Measurements from ENCODE around the gene NUDT8. TPM values are rescaled to one million over a fixed set of nuclear protein-coding genes. Genes with fewer than 3 reads are reported as not detected.
"Not testable (repeated sequence)": the region's sequence is repeated elsewhere in the genome, so short reads cannot be mapped to it uniquely, and the experiment has no call there.

NUDT8 gene
- total RNA-seq, 1 experiment from 2014 or later = 3.5 TPM

- DNase-seq (ENCODE audit: extremely low read depth, low read depth) = peak; percentile 95
Measured at GRCh38 chr11:67630228-67630942, 648 bp upstream of the NUDT8 start.

- DNase-seq (ENCODE audit: extremely low read depth, low read depth) = no peak
Measured at GRCh38 chr11:67628710-67629385, 889 bp downstream of the NUDT8 start.

- no peak for DNase-seq (ENCODE audit: extremely low read depth, low read depth)
Measured at GRCh38 chr11:67627812-67628624, 1.7 kb downstream of the NUDT8 start.

GRCh38 chr11:67627441-67627811 lies 2.3 kb downstream of the NUDT8 start:
- no peak for DNase-seq (ENCODE audit: extremely low read depth, low read depth)

- DNase-seq (ENCODE audit: extremely low read depth, low read depth) = no peak
Measured at GRCh38 chr11:67626970-67627369, 2.8 kb downstream of the NUDT8 start.

- DNase-seq (ENCODE audit: extremely low read depth, low read depth) = not testable (repeated sequence)
Measured at GRCh38 chr11:67626131-67626833, 3.5 kb downstream of the NUDT8 start.

- not testable (repeated sequence) for DNase-seq (ENCODE audit: extremely low read depth, low read depth)
Measured at GRCh38 chr11:67623795-67624194, 5.9 kb downstream of the NUDT8 start.

GRCh38 chr11:67622905-67623304 lies 6.8 kb downstream of the NUDT8 start:
- DNase-seq (ENCODE audit: extremely low read depth, low read depth) = not testable (repeated sequence)

GRCh38 chr11:67621928-67622327 lies 7.8 kb downstream of the NUDT8 start:
- not testable (repeated sequence) for DNase-seq (ENCODE audit: extremely low read depth, low read depth)

GRCh38 chr11:67620621-67621020 lies 9.1 kb downstream of the NUDT8 start:
- DNase-seq (ENCODE audit: extremely low read depth, low read depth) = not testable (repeated sequence)

GRCh38 chr11:67619683-67620618 lies 9.8 kb downstream of the NUDT8 start:
- not testable (repeated sequence) for DNase-seq (ENCODE audit: extremely low read depth, low read depth)

GRCh38 chr11:67618901-67619659 lies 10.7 kb downstream of the NUDT8 start:
- DNase-seq (ENCODE audit: extremely low read depth, low read depth) = not testable (repeated sequence)

GRCh38 chr11:67617243-67617953 lies 12.3 kb downstream of the NUDT8 start:
- DNase-seq (ENCODE audit: extremely low read depth, low read depth) = no peak

GRCh38 chr11:67616431-67617242 lies 13.1 kb downstream of the NUDT8 start:
- no peak for DNase-seq (ENCODE audit: extremely low read depth, low read depth)

- no peak for DNase-seq (ENCODE audit: extremely low read depth, low read depth)
Measured at GRCh38 chr11:67615728-67616430, 13.9 kb downstream of the NUDT8 start.

Data from NCI-H460 (cell line).